GM19043 (cell line): ENCODE data around the gene CNFN.
"Not testable (repeated sequence)": the region's sequence is repeated elsewhere in the genome, so short reads cannot be mapped to it uniquely, and the experiment has no call there.

ENCODE experiments used
- ATAC-seq: cut with Tn5 transposase; IDR thresholded peaks from one replicate; pipeline ENCODE4 v1.9.1; 2021; ENCODE audit warnings: low read depth; ENCODE audit not compliant: unreplicated experiment

The CNFN gene

DNA sequence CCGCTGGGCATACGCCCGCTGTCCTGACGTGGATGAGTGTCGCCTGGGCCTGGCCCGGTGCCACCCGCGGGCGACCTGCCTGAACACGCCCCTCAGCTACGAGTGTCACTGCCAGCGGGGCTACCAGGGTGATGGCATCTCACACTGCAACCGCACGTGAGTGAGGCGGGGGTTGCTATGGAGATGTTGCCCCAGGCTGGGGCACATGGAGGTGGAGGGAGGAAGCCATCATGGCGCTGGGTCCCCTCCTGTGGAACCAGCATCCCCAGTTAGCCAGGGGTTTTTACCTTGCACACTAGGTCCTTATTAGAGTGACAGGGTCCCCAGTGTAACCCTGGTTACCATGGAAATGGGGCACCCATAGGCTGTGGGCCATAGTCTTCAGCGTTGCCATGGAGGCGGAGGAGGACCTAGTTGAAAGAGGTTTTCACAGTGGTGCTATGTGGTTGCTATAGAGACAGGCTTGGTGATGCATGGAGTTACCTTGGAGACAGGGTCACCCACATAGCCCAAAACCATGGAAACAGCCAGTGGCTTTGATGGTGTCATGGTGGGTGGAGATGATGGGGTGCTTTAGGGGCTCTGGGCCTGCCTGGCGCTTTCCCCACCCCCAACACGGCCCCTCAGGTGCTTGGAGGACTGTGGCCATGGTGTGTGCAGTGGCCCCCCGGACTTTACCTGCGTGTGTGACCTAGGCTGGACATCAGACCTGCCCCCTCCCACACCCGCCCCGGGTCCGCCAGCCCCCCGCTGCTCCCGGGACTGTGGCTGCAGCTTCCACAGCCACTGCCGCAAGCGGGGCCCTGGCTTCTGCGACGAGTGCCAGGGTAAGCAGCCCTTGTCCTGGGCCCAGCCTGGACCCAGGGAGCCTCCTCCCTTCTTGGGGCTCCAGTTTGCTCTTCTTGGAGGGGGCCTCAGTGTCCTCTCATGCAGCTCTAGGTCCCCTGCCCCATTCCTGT lies 37.5 kb downstream of the CNFN start:
- no peak for ATAC-seq

DNA sequence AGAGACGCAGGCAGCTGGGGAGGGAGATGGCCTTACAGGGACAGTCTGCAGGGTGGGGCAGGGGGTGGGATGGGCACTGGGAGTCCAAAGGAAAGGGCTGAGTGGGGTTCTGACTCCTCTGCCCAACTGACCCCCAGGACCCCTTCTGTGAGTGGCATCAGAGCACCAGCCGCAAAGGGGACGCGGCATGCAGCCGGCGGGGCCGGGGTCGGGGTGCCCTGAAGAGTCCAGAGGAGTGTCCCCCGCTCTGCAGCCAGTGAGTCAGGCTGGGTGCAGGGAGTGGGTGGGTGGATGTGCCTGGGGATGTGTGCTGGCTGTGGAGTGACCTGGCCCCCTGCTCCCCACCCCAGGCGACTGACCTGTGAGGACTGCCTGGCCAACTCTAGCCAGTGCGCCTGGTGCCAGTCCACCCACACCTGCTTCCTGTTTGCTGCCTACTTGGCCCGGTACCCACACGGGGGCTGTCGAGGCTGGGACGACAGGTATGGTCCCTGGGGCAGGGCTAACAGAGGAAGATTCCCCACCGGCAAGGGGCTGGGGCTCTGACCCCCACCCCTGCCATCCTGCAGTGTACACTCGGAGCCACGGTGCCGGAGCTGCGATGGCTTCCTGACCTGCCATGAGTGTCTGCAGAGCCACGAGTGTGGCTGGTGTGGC lies 38.9 kb downstream of the CNFN start:
- ATAC-seq: no peak

DNA sequence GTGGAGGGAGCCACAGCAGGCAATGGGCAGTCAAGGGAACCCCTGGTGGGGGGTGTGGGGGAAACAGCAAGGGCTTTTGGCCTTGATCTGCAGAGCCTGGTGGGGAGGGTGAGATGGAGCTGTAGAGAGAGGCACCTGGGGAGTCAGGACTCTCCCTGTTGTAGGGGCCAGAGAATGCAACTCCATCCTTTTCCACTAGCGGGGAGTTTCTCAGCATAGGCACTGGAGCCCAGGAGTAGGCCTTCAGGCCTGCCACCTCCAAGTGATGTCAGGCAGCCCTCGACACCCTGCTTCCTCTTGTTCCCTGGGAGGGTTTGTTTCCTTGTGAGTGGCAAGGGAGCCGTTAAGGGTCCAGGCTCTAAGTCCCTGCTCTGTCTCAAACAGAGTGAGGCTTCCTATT lies 39.7 kb downstream of the CNFN start:
- ATAC-seq: no peak

DNA sequence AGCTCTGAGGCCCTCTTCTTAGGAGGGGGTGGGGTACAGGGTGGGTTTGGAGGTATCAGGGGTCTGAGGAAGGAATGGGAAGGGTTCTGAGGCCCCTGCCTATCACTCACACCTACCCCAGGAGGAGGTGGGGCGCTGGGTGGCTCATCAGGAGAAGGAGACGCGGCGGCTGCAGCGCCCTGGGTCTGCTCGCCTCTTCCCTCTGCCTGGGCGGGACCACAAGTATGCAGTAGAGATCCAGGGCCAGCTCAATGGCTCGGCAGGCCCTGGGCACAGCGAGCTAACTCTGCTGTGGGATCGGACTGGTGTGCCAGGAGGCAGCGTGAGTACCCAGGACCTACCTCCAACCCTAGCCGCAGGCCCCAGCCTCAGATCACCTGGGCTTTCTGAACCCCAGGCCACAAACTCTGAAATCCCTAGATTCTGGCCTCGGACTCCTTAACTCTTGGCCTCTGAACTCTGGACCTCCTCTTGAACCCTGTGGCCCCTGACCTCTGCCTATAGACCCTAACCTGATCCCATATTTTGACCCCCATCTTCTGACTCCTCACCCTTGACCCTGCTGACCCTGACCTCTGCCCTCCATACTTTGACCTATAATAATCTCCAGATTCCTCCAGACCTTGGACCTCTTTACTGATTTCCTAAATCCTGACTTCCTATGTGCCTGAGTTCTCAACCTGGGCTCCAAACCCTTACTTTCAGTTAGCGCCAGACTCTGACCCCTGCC lies 40.6 kb downstream of the CNFN start:
- no peak for ATAC-seq

DNA sequence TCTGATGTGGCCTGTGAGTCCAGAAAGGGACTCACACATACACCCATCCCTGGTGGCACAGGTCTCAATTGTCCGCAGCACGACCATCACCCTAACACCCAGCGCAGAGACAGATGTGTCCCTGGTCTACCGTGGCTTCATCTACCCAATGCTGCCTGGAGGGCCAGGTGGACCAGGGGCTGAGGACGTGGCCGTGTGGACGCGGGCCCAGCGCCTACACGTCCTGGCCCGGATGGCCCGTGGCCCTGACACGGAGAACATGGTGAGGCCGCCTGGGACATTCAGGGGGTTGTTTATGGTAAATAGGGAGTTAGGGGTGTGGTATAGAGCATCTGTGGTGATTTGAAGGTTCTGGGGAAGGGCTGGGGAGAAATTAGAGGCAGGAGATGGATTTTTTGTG lies 41.9 kb downstream of the CNFN start:
- no peak for ATAC-seq

DNA sequence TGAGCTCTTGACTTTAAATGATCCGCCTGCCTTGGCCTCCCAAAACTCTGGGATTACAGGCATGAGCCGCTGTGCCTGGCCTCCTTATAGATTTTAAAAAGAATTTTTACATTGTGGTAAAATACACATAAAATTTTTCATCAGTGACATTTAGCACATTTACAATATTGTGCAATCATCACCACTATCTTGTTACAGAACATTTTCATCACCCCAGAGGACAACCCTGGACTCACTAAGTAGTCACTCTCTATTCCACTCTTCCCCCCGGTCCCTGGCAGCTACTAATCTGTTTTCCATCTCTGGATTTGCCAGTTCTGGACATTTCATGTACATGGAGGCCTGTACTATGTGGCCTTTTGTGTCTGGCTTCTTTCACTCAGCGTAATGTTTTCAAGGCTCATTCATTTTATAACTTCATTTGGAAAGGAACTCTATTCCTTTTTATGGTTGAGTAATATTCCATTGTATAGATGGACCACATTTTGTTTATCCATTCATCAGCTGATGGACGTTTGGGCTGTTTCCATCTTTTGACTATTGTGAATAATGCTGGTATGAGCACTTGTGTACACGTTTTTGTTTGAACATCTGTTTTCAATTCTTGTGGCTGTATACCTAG lies 44.8 kb downstream of the CNFN start:
- ATAC-seq: no peak

DNA sequence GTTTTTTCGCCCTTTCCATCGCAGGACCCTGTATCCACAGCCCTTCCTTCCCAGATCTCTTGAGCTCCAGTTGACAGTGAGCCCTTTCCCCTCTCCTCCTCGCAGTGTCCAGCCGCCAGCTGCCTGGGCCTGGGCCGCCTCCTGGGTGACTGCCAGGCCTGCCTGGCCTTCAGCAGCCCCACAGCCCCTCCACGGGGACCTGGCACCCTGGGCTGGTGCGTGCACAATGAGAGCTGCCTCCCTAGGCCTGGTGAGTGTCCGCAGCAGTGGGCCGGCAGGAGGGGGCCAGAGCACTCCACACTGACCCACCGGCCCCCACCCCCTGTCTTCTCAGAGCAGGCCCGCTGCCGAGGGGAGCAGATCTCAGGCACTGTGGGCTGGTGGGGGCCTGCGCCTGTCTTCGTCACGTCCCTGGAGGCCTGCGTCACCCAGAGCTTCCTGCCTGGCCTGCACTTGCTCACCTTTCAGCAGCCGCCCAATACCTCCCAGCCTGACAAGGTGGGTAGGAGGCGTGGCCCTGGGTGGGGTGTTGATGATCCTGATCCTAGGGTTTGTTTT lies 45.7 kb downstream of the CNFN start:
- no peak for ATAC-seq

DNA sequence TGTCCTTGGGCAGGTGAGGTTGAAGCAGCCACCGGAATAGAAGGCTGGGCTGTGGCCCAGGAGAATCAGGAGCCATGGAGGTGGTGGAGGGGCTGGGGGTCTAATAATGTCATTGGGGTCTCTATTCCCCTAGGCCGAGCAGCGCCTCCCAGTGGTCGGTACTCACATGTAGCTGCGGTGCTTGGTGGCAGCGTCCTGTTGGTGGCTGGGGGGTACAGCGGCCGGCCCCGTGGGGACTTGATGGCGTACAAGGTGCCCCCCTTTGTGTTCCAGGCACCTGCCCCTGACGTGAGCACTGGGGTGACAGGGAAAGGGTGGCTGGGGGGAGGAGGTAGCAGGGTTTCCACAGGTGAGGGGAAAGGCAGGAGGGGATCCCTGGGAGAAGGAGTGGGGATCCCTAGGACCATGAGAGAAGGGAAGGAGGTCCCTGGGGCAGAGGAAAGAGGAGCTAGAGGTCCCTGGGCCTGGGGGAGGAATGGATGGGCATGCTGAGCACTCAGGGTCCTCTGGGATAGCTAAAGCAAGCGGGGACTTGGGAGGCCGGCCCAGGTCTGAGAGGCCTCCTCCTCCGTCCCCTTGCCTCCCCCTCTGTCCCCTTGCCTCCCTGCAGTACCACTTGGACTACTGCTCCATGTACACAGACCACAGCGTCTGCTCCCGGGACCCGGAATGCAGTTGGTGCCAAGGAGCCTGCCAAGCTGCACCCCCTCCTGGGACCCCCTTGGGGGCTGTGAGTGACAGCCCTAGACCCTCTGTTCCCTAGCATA lies 46.6 kb downstream of the CNFN start:
- no peak for ATAC-seq

DNA sequence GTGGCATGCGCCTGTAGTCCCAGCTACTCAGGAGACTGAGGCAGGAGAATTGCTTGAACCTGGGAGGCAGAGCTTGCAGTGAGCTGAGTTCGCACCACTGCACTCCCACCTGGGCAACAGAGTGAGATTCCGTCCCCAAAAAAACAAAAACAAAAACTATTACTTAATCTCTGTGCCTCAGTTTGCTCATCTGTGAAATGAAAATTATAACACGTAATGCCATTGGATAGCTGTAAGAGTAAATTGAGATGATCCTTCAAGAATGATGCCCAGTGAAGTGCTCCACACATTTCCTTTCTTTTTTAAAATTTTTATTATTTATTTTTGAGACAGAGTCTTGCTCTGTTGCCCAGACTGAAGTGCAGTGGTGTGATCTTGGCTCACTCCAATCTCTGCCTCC lies 50.2 kb downstream of the CNFN start:
- ATAC-seq: not testable (repeated sequence)

DNA sequence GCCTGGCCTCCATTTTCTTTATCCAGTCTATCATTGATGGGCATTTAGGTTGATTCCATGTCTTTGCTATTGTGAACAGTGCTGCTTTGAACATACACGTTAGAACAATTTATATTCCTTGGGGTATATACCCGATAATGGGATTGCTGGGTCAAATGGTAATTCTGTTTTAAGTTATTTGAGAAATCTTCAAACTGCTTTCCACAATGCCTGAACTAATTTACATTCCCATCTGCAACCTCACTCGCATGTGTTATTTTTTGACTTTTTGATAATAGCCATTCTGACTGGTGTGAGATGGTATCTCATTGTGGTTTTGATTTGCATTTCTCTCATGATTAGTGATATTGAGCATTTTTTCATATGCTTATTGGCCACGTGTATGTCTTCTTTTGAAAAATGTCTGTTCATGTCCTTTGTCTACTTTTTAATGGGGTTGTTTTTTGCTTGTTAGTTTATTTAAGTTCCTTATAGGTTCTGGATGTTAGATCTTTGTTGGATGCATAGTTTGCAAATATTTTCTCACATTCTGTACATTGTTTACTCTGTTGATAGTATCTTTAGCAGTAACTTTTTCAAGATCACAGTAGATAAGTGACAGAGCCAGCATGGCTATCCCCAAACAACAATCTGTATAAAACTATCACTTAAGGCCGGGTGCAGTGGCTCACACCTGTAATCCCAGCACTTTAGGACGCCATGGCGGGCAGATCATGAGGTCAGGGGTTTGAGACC lies 50.8 kb downstream of the CNFN start:
- not testable (repeated sequence) for ATAC-seq
